HEK293 (cell line): ENCODE results near the gene CEP20.

Source experiments
- CTCF ChIA-PET: fragments of 350-600 bp; formaldehyde crosslinking; extraction: SDS; loops from one replicate; lab custom pipeline; 2021; ENCODE audit warnings: antibody characterized with exemption; lab: Yijun Ruan, JAX
- POLR2A ChIA-PET: fragments of 300-600 bp; formaldehyde crosslinking; extraction: SDS; loops from one replicate; lab custom pipeline; 2020; ENCODE audit warnings: antibody characterized with exemption, inconsistent platforms; lab: Yijun Ruan, JAX
- H3K27ac ChIP-seq: fragments of 200-500 bp; sonication (Bioruptor generic); 2 replicates; pipeline ENCODE4 v1.5.1; 2014; ENCODE audit warnings: low read depth, low read length, control low read depth, inconsistent platforms; ENCODE audit errors: extremely low read depth
- H3K36me3 ChIP-seq, 2 experiments: fragments of 200-500 bp in 1 of 2; sonication (Bioruptor generic) in 1 of 2; 1 replicate in 1 of 2; 2 replicates in 1 of 2; pipeline ENCODE4 v1.5.1; 2014 to 2017; ENCODE audit warnings: inconsistent platforms in 2 of 2, low read length in 2 of 2; ENCODE audit not compliant: control insufficient read depth in 2 of 2, insufficient read depth in 1 of 2
- H3K4me1 ChIP-seq: fragments of 200-500 bp; sonication (Bioruptor generic); 2 replicates; pipeline ENCODE4 v1.5.1; 2014; ENCODE audit warnings: mild to moderate bottlenecking, low read length, inconsistent platforms; ENCODE audit not compliant: control insufficient read depth, insufficient read depth
- H3K4me3 ChIP-seq: 2 replicates; pipeline ENCODE4 v1.5.1; 2011; ENCODE audit warnings: low read depth, mild to moderate bottlenecking, control low read depth, low read length, moderate library complexity
- H3K9me3 ChIP-seq: fragments of 200-500 bp; sonication (Bioruptor generic); 2 replicates; pipeline ENCODE4 v1.5.1; 2014; ENCODE audit warnings: low read depth, low read length, inconsistent platforms; ENCODE audit not compliant: control insufficient read depth, insufficient read depth
- HOXD13 ChIP-seq: sonication (generic); formaldehyde crosslinking; IDR thresholded peaks from 2 replicates; pipeline ENCODE4 v1.8.0; 2022; ENCODE audit warnings: missing genetic modification reagents, borderline replicate concordance
- PRDM10 ChIP-seq: fragments of 450-650 bp; formaldehyde crosslinking; IDR thresholded peaks from 2 replicates; pipeline ENCODE4 v1.5.1; 2016; ENCODE audit warnings: missing biosample characterization, missing genetic modification characterization
- PRDM4 ChIP-seq: fragments of 450-650 bp; formaldehyde crosslinking; IDR thresholded peaks from 2 replicates; pipeline ENCODE4 v1.5.1; 2017; ENCODE audit warnings: missing biosample characterization, missing genetic modification characterization
- YY2 ChIP-seq: fragments of 450-650 bp; formaldehyde crosslinking; IDR thresholded peaks from 2 replicates; pipeline ENCODE4 v1.5.1; 2016; ENCODE audit warnings: missing biosample characterization, missing genetic modification characterization
- ZBTB1 ChIP-seq: fragments of 450-650 bp; formaldehyde crosslinking; IDR thresholded peaks from 2 replicates; pipeline ENCODE4 v1.5.1; 2016; ENCODE audit warnings: missing biosample characterization, missing genetic modification characterization
- ZBTB10 ChIP-seq: fragments of 450-650 bp; formaldehyde crosslinking; IDR thresholded peaks from 2 replicates; pipeline ENCODE4 v1.5.1; 2016; ENCODE audit warnings: missing biosample characterization, missing genetic modification characterization
- ZFP37 ChIP-seq: fragments of 450-650 bp; formaldehyde crosslinking; IDR thresholded peaks from 2 replicates; pipeline ENCODE4 v1.5.1; 2016; ENCODE audit warnings: missing biosample characterization, missing genetic modification characterization
- ZNF169 ChIP-seq: fragments of 450-650 bp; formaldehyde crosslinking; IDR thresholded peaks from 2 replicates; pipeline ENCODE4 v1.5.1; 2016; ENCODE audit warnings: missing biosample characterization, missing genetic modification characterization
- ZNF324 ChIP-seq: fragments of 450-650 bp; formaldehyde crosslinking; IDR thresholded peaks from 2 replicates; pipeline ENCODE4 v1.5.1; 2016; ENCODE audit warnings: missing biosample characterization, missing genetic modification characterization
- ZNF391 ChIP-seq: fragments of 450-650 bp; formaldehyde crosslinking; IDR thresholded peaks from 2 replicates; pipeline ENCODE4 v1.5.1; 2016; ENCODE audit warnings: low read depth, missing biosample characterization, missing genetic modification characterization, borderline replicate concordance
- ZNF423 ChIP-seq: fragments of 450-650 bp; formaldehyde crosslinking; IDR thresholded peaks from 2 replicates; pipeline ENCODE4 v1.5.1; 2016; ENCODE audit warnings: missing biosample characterization, missing genetic modification characterization
- ZNF513 ChIP-seq: fragments of 450-650 bp; IDR thresholded peaks from 2 replicates; pipeline ENCODE4 v1.5.1; 2018; ENCODE audit warnings: missing biosample characterization, missing genetic modification characterization
- ZNF555 ChIP-seq: fragments of 450-650 bp; formaldehyde crosslinking; conservative IDR thresholded peaks from 2 replicates; pipeline ENCODE4 v1.5.1; 2017; ENCODE audit warnings: missing biosample characterization, mild to moderate bottlenecking, missing genetic modification characterization, inconsistent platforms
- ZNF596 ChIP-seq: fragments of 450-650 bp; IDR thresholded peaks from 2 replicates; pipeline ENCODE4 v1.5.0; 2018; ENCODE audit warnings: missing biosample characterization, mild to moderate bottlenecking, missing genetic modification characterization, moderate library complexity
- ZNF624 ChIP-seq: fragments of 450-650 bp; formaldehyde crosslinking; IDR thresholded peaks from 2 replicates; pipeline ENCODE4 v1.5.1; 2017; ENCODE audit warnings: missing biosample characterization, missing genetic modification characterization
- ZNF692 ChIP-seq: fragments of 450-650 bp; formaldehyde crosslinking; IDR thresholded peaks from 2 replicates; pipeline ENCODE4 v1.5.1; 2016; ENCODE audit warnings: missing biosample characterization, missing genetic modification characterization
- ZNF704 ChIP-seq: fragments of 450-650 bp; formaldehyde crosslinking; IDR thresholded peaks from 2 replicates; pipeline ENCODE4 v1.5.1; 2016; ENCODE audit warnings: missing biosample characterization, missing genetic modification characterization
- ZNF747 ChIP-seq: fragments of 450-650 bp; formaldehyde crosslinking; IDR thresholded peaks from 2 replicates; pipeline ENCODE4 v1.5.1; 2016; ENCODE audit warnings: missing biosample characterization, missing genetic modification characterization
- ZNF785 ChIP-seq: fragments of 450-650 bp; formaldehyde crosslinking; IDR thresholded peaks from 2 replicates; pipeline ENCODE4 v1.5.1; 2016; ENCODE audit warnings: missing biosample characterization, missing genetic modification characterization

Gene CEP20

GRCh38 chr16:15880434-15881308, 7.7 kb downstream of the CEP20 start:
- H3K4me3 ChIP-seq, result no peak overlapping the region
- H3K36me3 ChIP-seq, result peaks cover 18 to 24% of the 10 kb centered on the region in 2 experiments; a peak in 2 of 3 replicates
- no peak for TF ChIP-seq ZNF596 (tag by site-specific recombination)
- TF ChIP-seq ZNF324, result no peak
- no peak for TF ChIP-seq ZNF704 (tag by site-specific recombination)
- no peak for TF ChIP-seq ZNF169 (tag by site-specific recombination)
- TF ChIP-seq ZNF513 (tag by site-specific recombination), result no peak
- no peak for TF ChIP-seq ZNF747 (tag by site-specific recombination)
- TF ChIP-seq ZNF692 (tag by site-specific recombination), result no peak
- TF ChIP-seq ZBTB10 (tag by site-specific recombination), result no peak
- no peak for TF ChIP-seq ZNF555 (tag by site-specific recombination)
- H3K4me1 ChIP-seq, result no peaks in the 10 kb centered on the region
- POLR2A ChIA-PET, result no interaction called here
- H3K9me3 ChIP-seq, result no peaks in the 10 kb centered on the region
- CTCF ChIA-PET, result interaction anchor here (0.6 to 1.0 kb wide), 2 partner anchors 8 to 51 kb away, joined by 3 to 4 read pairs; partner anchors contain the start of gene CEP20
- no peak overlapping the region for H3K27ac ChIP-seq

- no peak overlapping the region for H3K27ac ChIP-seq
- H3K4me1 ChIP-seq, result no peaks in the 10 kb centered on the region
- ChIA-PET CTCF (interaction anchor here (1.0 kb wide), 1 partner anchor 9 kb away, joined by 4 read pairs; the partner anchor contains the start of gene CEP20), POLR2A (interaction anchor here (0.6 to 1.3 kb wide), 2 partner anchors 9 to 33 kb away, joined by 4 to 7 read pairs; partner anchors contain the start of gene CEP20)
- no peak overlapping the region for H3K4me3 ChIP-seq
- H3K36me3 ChIP-seq, result peaks cover 18 to 24% of the 10 kb centered on the region in 2 experiments; a peak in 2 of 3 replicates
- no peaks in the 10 kb centered on the region for H3K9me3 ChIP-seq
- TF ChIP-seq ZBTB1 (tag by site-specific recombination), result no peak
- no peak for TF ChIP-seq ZNF391
- no peak for TF ChIP-seq ZNF785 (tag by site-specific recombination)
- TF ChIP-seq HOXD13, result no peak
- TF ChIP-seq ZNF747 (tag by site-specific recombination), result no peak
- no peak for TF ChIP-seq YY2
- TF ChIP-seq ZNF624 (tag by site-specific recombination), result no peak
- TF ChIP-seq ZFP37 (tag by site-specific recombination), result no peak
- TF ChIP-seq PRDM10, result no peak
- TF ChIP-seq PRDM4 (tag by site-specific recombination), result no peak
- no peak for TF ChIP-seq ZNF423
Measured at GRCh38 chr16:15879255-15879811, 9.1 kb downstream of the CEP20 start.
